HepG2 (cell line): ENCODE measurements around the gene CCDC117. TPM values are rescaled to one million over a fixed set of nuclear protein-coding genes. Genes with fewer than 3 reads are reported as not detected.

Experiments
- ELF1 ChIP-seq: sonication (generic); formaldehyde crosslinking; IDR thresholded peaks from 2 replicates; pipeline ENCODE4 v1.4.0; 2020; ENCODE audit warnings: missing genetic modification reagents
- MYPOP ChIP-seq: sonication (generic); formaldehyde crosslinking; IDR thresholded peaks from 2 replicates; pipeline ENCODE4 v1.8.1; 2023; ENCODE audit warnings: mild to moderate bottlenecking, moderate library complexity, missing genetic modification reagents
- NR2F6 ChIP-seq, 2 experiments: IDR thresholded peaks; 2 replicates each; pipeline ENCODE4 v1.6.1; 2016; ENCODE audit warnings: antibody characterized with exemption in 1 of 2, mild to moderate bottlenecking in 1 of 2
- PCBP2 ChIP-seq: fragments of 200-400 bp; formaldehyde crosslinking; optimal IDR thresholded peaks from 2 replicates; pipeline ENCODE3; 2018; ENCODE audit warnings: low read length, low read depth; ENCODE audit not compliant: poor library complexity, severe bottlenecking
- SKI ChIP-seq: fragments of 450-650 bp; IDR thresholded peaks from one replicate; pipeline ENCODE4 v1.6.1; 2018; ENCODE audit warnings: mild to moderate bottlenecking; ENCODE audit not compliant: partially characterized antibody
- ZEB1 ChIP-seq: IDR thresholded peaks from 2 replicates; pipeline ENCODE4 v1.6.1; 2012; ENCODE audit warnings: mild to moderate bottlenecking, low read depth, inconsistent platforms; ENCODE audit not compliant: insufficient replicate concordance
- ZFAT ChIP-seq: sonication (generic); formaldehyde crosslinking; conservative IDR thresholded peaks from 2 replicates; pipeline ENCODE4 v1.8.1; 2023; ENCODE audit warnings: missing genetic modification reagents, inconsistent platforms
- ZNF317 ChIP-seq: sonication (generic); formaldehyde crosslinking; IDR thresholded peaks from 2 replicates; pipeline ENCODE4 v1.5.0; 2020; ENCODE audit warnings: mild to moderate bottlenecking, missing genetic modification reagents
- ZNF546 ChIP-seq: sonication (generic); formaldehyde crosslinking; conservative IDR thresholded peaks from 2 replicates; pipeline ENCODE4 v1.8.1; 2023; ENCODE audit warnings: mild to moderate bottlenecking, missing genetic modification reagents
- ZNF879 ChIP-seq: sonication (generic); formaldehyde crosslinking; IDR thresholded peaks from 2 replicates; pipeline ENCODE4 v1.8.1; 2023; ENCODE audit warnings: missing genetic modification reagents
- ZNF891 ChIP-seq: sonication (generic); formaldehyde crosslinking; IDR thresholded peaks from 2 replicates; pipeline ENCODE4 v1.5.0; 2020; ENCODE audit warnings: mild to moderate bottlenecking, missing genetic modification reagents
- ZUFSP ChIP-seq: sonication (generic); formaldehyde crosslinking; IDR thresholded peaks from 2 replicates; pipeline ENCODE4 v1.9.0; 2021; ENCODE audit warnings: missing genetic modification reagents, mild to moderate bottlenecking, borderline replicate concordance
- polyA plus RNA-seq, 8 experiments: library from polyadenylated mRNA; depleted of rRNA in 3 of 8; stranded (reverse) in 7 of 8; unstranded in 1 of 8; fragments of >200 nt; fragmentation: Illumina TruSeq in 4 of 8; extraction: Trizol in 4 of 8; gene quantifications; 2 replicates each; pipeline versions ENCODE4 v1.2.1 to v1.2.3, GENCODE V29; 2011 to 2016; ENCODE audit warnings: low read depth in 4 of 8, missing spikeins in 1 of 8, mixed read lengths in 1 of 8; ENCODE audit not compliant: insufficient read depth in 1 of 8
- total RNA-seq, 5 experiments: library from RNA; depleted of rRNA; stranded (reverse); fragments of >200 nt; fragmentation: Illumina TruSeq; extraction: Trizol; gene quantifications; 2 replicates each; pipeline ENCODE4 v1.2.3, GENCODE V29; 2016; ENCODE audit warnings: low read depth in 1 of 5
- TF ChIP-seq, protein P1 (sequence below): sonication (generic); formaldehyde crosslinking; IDR thresholded peaks from 2 replicates; pipeline ENCODE4 v1.4.0; 2020; ENCODE audit warnings: missing genetic modification reagents
- TF ChIP-seq, protein P2 (sequence below): sonication (generic); formaldehyde crosslinking; IDR thresholded peaks from 2 replicates; pipeline ENCODE4 v1.4.0; 2020; ENCODE audit warnings: low read depth, mild to moderate bottlenecking, missing genetic modification reagents
- TF ChIP-seq, protein P3 (sequence below): sonication (generic); formaldehyde crosslinking; IDR thresholded peaks from 2 replicates; pipeline ENCODE4 v1.5.0; 2020; ENCODE audit warnings: mild to moderate bottlenecking, missing genetic modification reagents, borderline replicate concordance

CCDC117 gene
- total and polyA plus RNA-seq, 2 of the 13 experiments (the other 11 are each of a cell fraction or from before 2014, with no cell fraction given) = 12.6 to 34.2 TPM

DNA sequence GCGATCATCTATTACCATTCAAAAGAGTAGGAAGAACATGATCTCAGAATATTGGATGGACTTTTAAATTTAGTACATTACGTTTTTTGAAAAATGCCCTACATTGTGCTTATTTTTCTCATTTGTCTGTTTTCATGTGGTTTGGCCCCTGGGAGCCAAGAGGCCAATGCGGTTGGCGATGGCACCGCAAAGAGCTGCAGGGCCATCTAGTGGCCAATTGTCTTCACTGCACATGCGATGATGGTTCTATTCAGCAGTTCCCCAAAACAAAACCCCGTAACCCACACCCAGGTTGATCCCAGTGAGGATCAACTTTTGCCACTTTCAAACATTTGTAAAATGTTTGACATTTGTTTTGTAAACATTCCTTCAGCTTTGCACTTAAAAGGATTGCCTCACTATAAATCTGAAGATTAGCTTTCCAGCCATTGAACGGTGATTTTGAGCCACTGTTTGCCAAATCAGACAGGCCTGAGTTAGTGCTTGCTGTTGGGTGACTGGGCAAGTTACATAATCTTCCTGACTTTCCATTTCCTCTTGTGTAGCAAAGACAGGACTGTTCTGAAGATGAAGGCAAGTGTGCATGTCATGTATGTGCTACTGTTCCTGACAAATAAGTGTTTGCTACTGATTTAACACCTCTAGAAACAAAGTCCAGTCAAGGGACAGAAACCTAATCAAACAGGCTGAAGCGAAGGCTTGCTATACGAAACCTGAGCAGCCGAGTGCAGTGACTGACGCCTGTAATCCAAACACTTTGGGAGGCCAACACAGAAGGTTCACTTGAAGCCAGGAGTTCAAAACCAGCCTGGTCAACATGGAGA, 57.1 kb downstream of the CCDC117 start (continued):
- TF ChIP-seq, protein P1, sequence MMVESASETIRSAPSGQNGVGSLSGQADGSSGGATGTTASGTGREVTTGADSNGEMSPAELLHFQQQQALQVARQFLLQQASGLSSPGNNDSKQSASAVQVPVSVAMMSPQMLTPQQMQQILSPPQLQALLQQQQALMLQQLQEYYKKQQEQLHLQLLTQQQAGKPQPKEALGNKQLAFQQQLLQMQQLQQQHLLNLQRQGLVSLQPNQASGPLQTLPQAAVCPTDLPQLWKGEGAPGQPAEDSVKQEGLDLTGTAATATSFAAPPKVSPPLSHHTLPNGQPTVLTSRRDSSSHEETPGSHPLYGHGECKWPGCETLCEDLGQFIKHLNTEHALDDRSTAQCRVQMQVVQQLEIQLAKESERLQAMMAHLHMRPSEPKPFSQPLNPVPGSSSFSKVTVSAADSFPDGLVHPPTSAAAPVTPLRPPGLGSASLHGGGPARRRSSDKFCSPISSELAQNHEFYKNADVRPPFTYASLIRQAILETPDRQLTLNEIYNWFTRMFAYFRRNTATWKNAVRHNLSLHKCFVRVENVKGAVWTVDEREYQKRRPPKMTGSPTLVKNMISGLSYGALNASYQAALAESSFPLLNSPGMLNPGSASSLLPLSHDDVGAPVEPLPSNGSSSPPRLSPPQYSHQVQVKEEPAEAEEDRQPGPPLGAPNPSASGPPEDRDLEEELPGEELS (CRISPR knock-in tag) = peak; percentile 80
- peak; percentile 83 for TF ChIP-seq MYPOP (CRISPR knock-in tag)
- TF ChIP-seq SKI = peak; percentile 42
- TF ChIP-seq, protein P2, sequence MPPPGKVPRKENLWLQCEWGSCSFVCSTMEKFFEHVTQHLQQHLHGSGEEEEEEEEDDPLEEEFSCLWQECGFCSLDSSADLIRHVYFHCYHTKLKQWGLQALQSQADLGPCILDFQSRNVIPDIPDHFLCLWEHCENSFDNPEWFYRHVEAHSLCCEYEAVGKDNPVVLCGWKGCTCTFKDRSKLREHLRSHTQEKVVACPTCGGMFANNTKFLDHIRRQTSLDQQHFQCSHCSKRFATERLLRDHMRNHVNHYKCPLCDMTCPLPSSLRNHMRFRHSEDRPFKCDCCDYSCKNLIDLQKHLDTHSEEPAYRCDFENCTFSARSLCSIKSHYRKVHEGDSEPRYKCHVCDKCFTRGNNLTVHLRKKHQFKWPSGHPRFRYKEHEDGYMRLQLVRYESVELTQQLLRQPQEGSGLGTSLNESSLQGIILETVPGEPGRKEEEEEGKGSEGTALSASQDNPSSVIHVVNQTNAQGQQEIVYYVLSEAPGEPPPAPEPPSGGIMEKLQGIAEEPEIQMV (CRISPR knock-in tag) = 0 out of 2 replicates have a peak, but pooled peaks have one; percentile 36
- TF ChIP-seq ZUFSP (CRISPR knock-in tag) = no peak
- TF ChIP-seq, protein P3, sequence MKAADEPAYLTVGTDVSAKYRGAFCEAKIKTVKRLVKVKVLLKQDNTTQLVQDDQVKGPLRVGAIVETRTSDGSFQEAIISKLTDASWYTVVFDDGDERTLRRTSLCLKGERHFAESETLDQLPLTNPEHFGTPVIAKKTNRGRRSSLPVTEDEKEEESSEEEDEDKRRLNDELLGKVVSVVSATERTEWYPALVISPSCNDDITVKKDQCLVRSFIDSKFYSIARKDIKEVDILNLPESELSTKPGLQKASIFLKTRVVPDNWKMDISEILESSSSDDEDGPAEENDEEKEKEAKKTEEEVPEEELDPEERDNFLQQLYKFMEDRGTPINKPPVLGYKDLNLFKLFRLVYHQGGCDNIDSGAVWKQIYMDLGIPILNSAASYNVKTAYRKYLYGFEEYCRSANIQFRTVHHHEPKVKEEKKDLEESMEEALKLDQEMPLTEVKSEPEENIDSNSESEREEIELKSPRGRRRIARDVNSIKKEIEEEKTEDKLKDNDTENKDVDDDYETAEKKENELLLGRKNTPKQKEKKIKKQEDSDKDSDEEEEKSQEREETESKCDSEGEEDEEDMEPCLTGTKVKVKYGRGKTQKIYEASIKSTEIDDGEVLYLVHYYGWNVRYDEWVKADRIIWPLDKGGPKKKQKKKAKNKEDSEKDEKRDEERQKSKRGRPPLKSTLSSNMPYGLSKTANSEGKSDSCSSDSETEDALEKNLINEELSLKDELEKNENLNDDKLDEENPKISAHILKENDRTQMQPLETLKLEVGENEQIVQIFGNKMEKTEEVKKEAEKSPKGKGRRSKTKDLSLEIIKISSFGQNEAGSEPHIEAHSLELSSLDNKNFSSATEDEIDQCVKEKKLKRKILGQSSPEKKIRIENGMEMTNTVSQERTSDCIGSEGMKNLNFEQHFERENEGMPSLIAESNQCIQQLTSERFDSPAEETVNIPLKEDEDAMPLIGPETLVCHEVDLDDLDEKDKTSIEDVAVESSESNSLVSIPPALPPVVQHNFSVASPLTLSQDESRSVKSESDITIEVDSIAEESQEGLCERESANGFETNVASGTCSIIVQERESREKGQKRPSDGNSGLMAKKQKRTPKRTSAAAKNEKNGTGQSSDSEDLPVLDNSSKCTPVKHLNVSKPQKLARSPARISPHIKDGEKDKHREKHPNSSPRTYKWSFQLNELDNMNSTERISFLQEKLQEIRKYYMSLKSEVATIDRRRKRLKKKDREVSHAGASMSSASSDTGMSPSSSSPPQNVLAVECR (CRISPR knock-in tag) = peak; percentile 50; the same call in 1 of the 2 replicates
- no peak for TF ChIP-seq ZNF891 (CRISPR knock-in tag)
- peak; percentile 59; the same call in 1 of the 2 replicates for TF ChIP-seq ELF1 (CRISPR knock-in tag)
- TF ChIP-seq ZNF879 (CRISPR knock-in tag) = peak; percentile 63; the same call in 1 of the 2 replicates
- TF ChIP-seq ZNF546 (CRISPR knock-in tag) = no peak
- TF ChIP-seq ZNF317 (CRISPR knock-in tag) = peak; percentile 67; the same call in 1 of the 2 replicates
- TF ChIP-seq ZEB1 = peak; percentile 20
- peak; percentile 8; the same call in 1 of the 2 replicates for TF ChIP-seq NR2F6 (IDR thresholded peaks at IDR 0.05)
- TF ChIP-seq NR2F6 (CRISPR knock-in tag; IDR thresholded peaks at IDR 0.05) = peak; percentile 58
- no peak for TF ChIP-seq PCBP2
- TF ChIP-seq ZFAT (CRISPR knock-in tag) = no peak
